ENCODE results near the gene ABHD2. TPM values are rescaled to one million over a fixed set of nuclear protein-coding genes. Genes with fewer than 3 reads are reported as not detected.

ABHD2 gene
- polyA plus RNA-seq, 3 donors, result 30.8 to 67.1 (median 37.3) TPM

- peaks cover 39 to 40% of the 10 kb centered on the region in 2 donors for H3K4me1 ChIP-seq (ENCODE audit: control insufficient read depth in 1 of 2, insufficient read depth in 2 of 2, low read length in 2 of 2)
- no peaks in the 10 kb centered on the region for H3K9me3 ChIP-seq (replicated peaks in 1 of 2; ENCODE audit: control insufficient read depth in 1 of 2, insufficient read depth in 1 of 2, low read length in 2 of 2)
- Mint-ChIP-seq H3K27me3 (ENCODE audit: low read depth in 3 of 3) (no peaks in the 10 kb centered on the region), H3K4me1 (peaks cover 35% of the 10 kb centered on the region), H3K27ac (peak overlapping the region in 3 of 7 donors; percentile 9 to 33 (median 26)), H3K36me3 (peaks cover 14 to 77% of the 10 kb centered on the region in 2 donors), H3K4me3 (no peak overlapping the region), H3K9me3 (no peaks in the 10 kb centered on the region)
- H3K27ac ChIP-seq (ENCODE audit: low read depth in 1 of 2, low read length in 2 of 2), result no peak overlapping the region
- H4K20me1 ChIP-seq (ENCODE audit: insufficient read depth, low read length), result no peaks in the 10 kb centered on the region
- no peak overlapping the region for H3K9ac ChIP-seq (ENCODE audit: insufficient read depth, low read length, poor library complexity, severe bottlenecking)
- no peak for TF ChIP-seq CTCF (IDR thresholded peaks at IDR 0.05)
- no peak for DNase-seq
- no peak overlapping the region for H3K4me3 ChIP-seq (replicated peaks in 1 of 3; ENCODE audit: low read depth in 2 of 3, low read length in 3 of 3)
- H3K79me2 ChIP-seq (ENCODE audit: insufficient read depth, low read length), result peaks cover 55% of the 10 kb centered on the region
- H3K4me2 ChIP-seq (replicated peaks; ENCODE audit: extremely low read depth, low read length, poor library complexity, severe bottlenecking), result no peak overlapping the region
- H3K36me3 ChIP-seq (replicated peaks in 1 of 2; ENCODE audit: control insufficient read depth in 1 of 2, insufficient read depth in 2 of 2, low read length in 2 of 2), result peaks cover 47 to 83% of the 10 kb centered on the region in 2 donors
- intact Hi-C loops (cut with micrococcal nuclease), result no loop called here
- WGBS (ENCODE audit: insufficient coverage), result 93% methylated on average over 2 of the region's 3 CpGs
- no peak overlapping the region for H2AFZ ChIP-seq (ENCODE audit: insufficient read depth, low read depth, low read length, poor library complexity, severe bottlenecking)
- H3K27me3 ChIP-seq (ENCODE audit: control insufficient read depth in 2 of 2, insufficient read depth in 2 of 2, low read length in 2 of 2), result no peaks in the 10 kb centered on the region
These were observed 33.2 kb downstream of the ABHD2 start for GRCh38 chr15:89121414-89121813.

- H3K27me3 Mint-ChIP-seq (ENCODE audit: low read depth in 3 of 3), result no peaks in the 10 kb centered on the region
- Histone ChIP-seq H3K27ac (ENCODE audit: low read depth in 1 of 2, low read length in 2 of 2) (peak overlapping the region in 1 of 2 donors; percentile 16), H3K79me2 (ENCODE audit: insufficient read depth, low read length) (peaks cover 53% of the 10 kb centered on the region), H3K9me3 (replicated peaks in 1 of 2; ENCODE audit: control insufficient read depth in 1 of 2, insufficient read depth in 1 of 2, low read length in 2 of 2) (no peaks in the 10 kb centered on the region), H4K20me1 (ENCODE audit: insufficient read depth, low read length) (no peaks in the 10 kb centered on the region), H3K36me3 (replicated peaks in 1 of 2; ENCODE audit: control insufficient read depth in 1 of 2, insufficient read depth in 2 of 2, low read length in 2 of 2) (peaks cover 42 to 80% of the 10 kb centered on the region in 2 donors), H3K4me3 (replicated peaks in 1 of 3; ENCODE audit: low read depth in 2 of 3, low read length in 3 of 3) (no peak overlapping the region), H3K4me2 (replicated peaks; ENCODE audit: extremely low read depth, low read length, poor library complexity, severe bottlenecking) (no peak overlapping the region), H3K27me3 (ENCODE audit: control insufficient read depth in 2 of 2, insufficient read depth in 2 of 2, low read length in 2 of 2) (no peaks in the 10 kb centered on the region), H3K9ac (ENCODE audit: insufficient read depth, low read length, poor library complexity, severe bottlenecking) (no peak overlapping the region), H3K4me1 (ENCODE audit: control insufficient read depth in 1 of 2, insufficient read depth in 2 of 2, low read length in 2 of 2) (peaks cover 29 to 30% of the 10 kb centered on the region in 2 donors), H2AFZ (ENCODE audit: insufficient read depth, low read depth, low read length, poor library complexity, severe bottlenecking) (no peak overlapping the region)
- no peak overlapping the region for H3K27ac Mint-ChIP-seq
- WGBS (ENCODE audit: insufficient coverage), result 92% methylated on average over 2 of the region's 4 CpGs
- H3K4me3 Mint-ChIP-seq, result no peak overlapping the region
- peaks cover 2 to 73% of the 10 kb centered on the region in 2 donors for H3K36me3 Mint-ChIP-seq
- intact Hi-C loops (cut with micrococcal nuclease), result no loop called here
- peaks cover 28% of the 10 kb centered on the region for H3K4me1 Mint-ChIP-seq
- TF ChIP-seq CTCF (IDR thresholded peaks at IDR 0.05), result no peak
- DNase-seq, result no peak
- no peaks in the 10 kb centered on the region for H3K9me3 Mint-ChIP-seq
These were observed 34.4 kb downstream of the ABHD2 start for GRCh38 chr15:89122505-89123180.
